ENCODE data around the gene GRAMD2A. TPM values are rescaled to one million over a fixed set of nuclear protein-coding genes. Genes with fewer than 3 reads are reported as not detected.

The GRAMD2A gene
- total and polyA plus RNA-seq, 4 donors = 4.0 to 25.2 (median 10.7) TPM

- Histone ChIP-seq H3K9me3 (ENCODE audit: control insufficient read depth in 4 of 4, insufficient read depth in 3 of 4, low read length in 3 of 4) (no peaks in the 10 kb centered on the region), H3K27me3 (ENCODE audit: control insufficient read depth in 3 of 3, insufficient read depth in 3 of 3, low read length in 2 of 3) (no peaks in the 10 kb centered on the region), H3K27ac (ENCODE audit: low read depth in 1 of 2, low read length in 1 of 2) (no peak overlapping the region), H3K9ac (ENCODE audit: insufficient read depth in 1 of 2, low read length in 2 of 2) (no peak overlapping the region), H3K36me3 (ENCODE audit: control insufficient read depth in 4 of 4, insufficient read depth in 4 of 4, low read length in 4 of 4) (peaks cover 54 to 72% (median 72%) of the 10 kb centered on the region in 4 donors), H3K4me3 (no peak overlapping the region), H3K4me1 (ENCODE audit: control insufficient read depth in 5 of 5, insufficient read depth in 5 of 5, low read length in 5 of 5) (peaks cover 0 to 11% (median 0%) of the 10 kb centered on the region in 5 donors)
- no peak for TF ChIP-seq CTCF (IDR thresholded peaks at IDR 0.05; ENCODE audit: control extremely low read depth, extremely low read depth)
- ATAC-seq (ENCODE audit: insufficient read depth, low FRiP score) (no peak), DNase-seq (no peak)
- WGBS, 2 donors = 91 to 93% methylated on average over 10 of the region's 10 CpGs
Measured at GRCh38 chr15:72205896-72206676, 8.5 kb upstream of the GRAMD2A start.

GRCh38 chr15:72205273-72205672 is 7.7 kb upstream of the GRAMD2A start:
- TF ChIP-seq CTCF (IDR thresholded peaks at IDR 0.05; ENCODE audit: control extremely low read depth, extremely low read depth) = no peak
- Histone ChIP-seq H3K9ac (ENCODE audit: insufficient read depth in 1 of 2, low read length in 2 of 2) (no peak overlapping the region), H3K27me3 (ENCODE audit: control insufficient read depth in 3 of 3, insufficient read depth in 3 of 3, low read length in 2 of 3) (no peaks in the 10 kb centered on the region), H3K36me3 (ENCODE audit: control insufficient read depth in 4 of 4, insufficient read depth in 4 of 4, low read length in 4 of 4) (peaks cover 52 to 73% (median 72%) of the 10 kb centered on the region in 4 donors), H3K4me1 (ENCODE audit: control insufficient read depth in 5 of 5, insufficient read depth in 5 of 5, low read length in 5 of 5) (peaks cover 0 to 11% (median 0%) of the 10 kb centered on the region in 5 donors), H3K27ac (ENCODE audit: low read depth in 1 of 2, low read length in 1 of 2) (no peak overlapping the region), H3K9me3 (ENCODE audit: control insufficient read depth in 4 of 4, insufficient read depth in 3 of 4, low read length in 3 of 4) (no peaks in the 10 kb centered on the region), H3K4me3 (no peak overlapping the region)
- DNase-seq (no peak), ATAC-seq (ENCODE audit: insufficient read depth, low FRiP score) (no peak)
- WGBS, 2 donors = 93 to 99% methylated on average over 2 of the region's 2 CpGs

- H3K4me3 ChIP-seq = no peak overlapping the region
- DNase-seq (peak; percentile 82 to 92 (median 88)), ATAC-seq (ENCODE audit: insufficient read depth, low FRiP score) (no peak)
- H3K9ac ChIP-seq (ENCODE audit: insufficient read depth in 1 of 2, low read length in 2 of 2) = no peak overlapping the region
- no peaks in the 10 kb centered on the region for H3K9me3 ChIP-seq (ENCODE audit: control insufficient read depth in 4 of 4, insufficient read depth in 3 of 4, low read length in 3 of 4)
- H3K36me3 ChIP-seq (ENCODE audit: control insufficient read depth in 4 of 4, insufficient read depth in 4 of 4, low read length in 4 of 4) = peaks cover 50 to 75% (median 67%) of the 10 kb centered on the region in 4 donors
- no peak for TF ChIP-seq CTCF (IDR thresholded peaks at IDR 0.05; ENCODE audit: control extremely low read depth, extremely low read depth)
- peak overlapping the region in 1 of 2 donors; percentile 47 for H3K27ac ChIP-seq (ENCODE audit: low read depth in 1 of 2, low read length in 1 of 2)
- 44 to 55% methylated on average over 5 of the region's 5 CpGs for WGBS, 2 donors
- H3K4me1 ChIP-seq (ENCODE audit: control insufficient read depth in 5 of 5, insufficient read depth in 5 of 5, low read length in 5 of 5) = peaks cover 0 to 11% (median 0%) of the 10 kb centered on the region in 5 donors
- H3K27me3 ChIP-seq (ENCODE audit: control insufficient read depth in 3 of 3, insufficient read depth in 3 of 3, low read length in 2 of 3) = no peaks in the 10 kb centered on the region
Measured at GRCh38 chr15:72203507-72203837, 5.9 kb upstream of the GRAMD2A start.

All from lung (tissue), 12 donors.